NCI-H510A (cell line): ENCODE data around the gene KRTAP9-1.
"Not testable (repeated sequence)": the region's sequence is repeated elsewhere in the genome, so short reads cannot be mapped to it uniquely, and the experiment has no call there.

Experiments
- DNase-seq: peaks from one replicate; lab custom pipeline; 2025; lab: John Stamatoyannopoulos, UW

The KRTAP9-1 gene

GRCh38 chr17:41178843-41179616 lies 10.7 kb upstream of the KRTAP9-1 start:
- no peak for DNase-seq

DNA sequence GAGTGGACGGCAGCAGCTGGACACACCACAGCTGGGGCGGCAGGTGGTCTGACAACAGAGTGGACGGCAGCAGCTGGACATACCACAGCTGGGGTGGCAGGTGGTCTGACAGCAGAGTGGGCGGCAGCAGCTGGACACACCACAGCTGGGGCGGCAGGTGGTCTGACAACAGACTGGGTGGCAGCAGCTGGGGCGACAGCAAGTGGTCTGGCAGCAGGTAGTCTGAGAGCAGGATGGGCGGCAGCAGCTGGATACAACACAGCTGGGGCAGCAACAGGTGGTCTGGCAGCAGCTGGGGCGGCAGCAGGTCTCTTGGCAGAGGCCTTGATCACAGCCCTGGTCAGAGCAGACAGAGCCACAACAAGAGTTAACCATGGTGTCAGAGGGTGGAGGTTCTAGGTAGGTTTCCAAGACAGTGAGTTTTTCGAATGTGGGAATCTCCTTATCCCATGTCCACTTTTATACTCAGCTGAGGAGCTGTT lies 5.2 kb upstream of the KRTAP9-1 start, which contains the start of gene KRTAP4-1:
TSS of gene KRTAP4-1 (minus strand) at position 432 of the 482 bp plus-strand sequence. CDS start at position 375, 57 bp downstream.
- DNase-seq: no peak

GRCh38 chr17:41185001-41185400 lies 4.7 kb upstream of the KRTAP9-1 start:
- DNase-seq: no peak

GRCh38 chr17:41186872-41187271 lies 2.8 kb upstream of the KRTAP9-1 start:
- DNase-seq: no peak

GRCh38 chr17:41190328-41190727 lies 641 bp downstream of the KRTAP9-1 start:
- no peak for DNase-seq

DNA sequence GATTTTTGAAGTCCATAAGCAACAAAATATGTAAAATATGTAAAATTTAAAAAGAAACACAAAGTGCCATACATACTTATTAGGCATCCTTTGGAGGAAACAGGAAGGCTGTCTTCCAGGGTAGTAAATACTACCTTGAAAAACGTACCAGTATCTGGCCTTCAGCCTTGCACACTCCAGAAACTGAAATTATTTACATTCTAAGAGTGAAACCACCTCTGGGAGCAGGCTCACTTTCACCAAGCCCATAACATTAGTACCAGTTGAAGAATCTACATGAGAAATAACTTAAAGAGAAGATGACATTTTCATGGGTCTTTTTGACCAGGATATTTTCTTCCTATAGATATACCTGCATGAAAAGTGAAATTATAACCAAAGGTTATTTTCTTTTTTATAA lies 6.4 kb downstream of the KRTAP9-1 start:
- DNase-seq: no peak

- no peak for DNase-seq
Measured at GRCh38 chr17:41199421-41200078, 9.9 kb downstream of the KRTAP9-1 start.

DNA sequence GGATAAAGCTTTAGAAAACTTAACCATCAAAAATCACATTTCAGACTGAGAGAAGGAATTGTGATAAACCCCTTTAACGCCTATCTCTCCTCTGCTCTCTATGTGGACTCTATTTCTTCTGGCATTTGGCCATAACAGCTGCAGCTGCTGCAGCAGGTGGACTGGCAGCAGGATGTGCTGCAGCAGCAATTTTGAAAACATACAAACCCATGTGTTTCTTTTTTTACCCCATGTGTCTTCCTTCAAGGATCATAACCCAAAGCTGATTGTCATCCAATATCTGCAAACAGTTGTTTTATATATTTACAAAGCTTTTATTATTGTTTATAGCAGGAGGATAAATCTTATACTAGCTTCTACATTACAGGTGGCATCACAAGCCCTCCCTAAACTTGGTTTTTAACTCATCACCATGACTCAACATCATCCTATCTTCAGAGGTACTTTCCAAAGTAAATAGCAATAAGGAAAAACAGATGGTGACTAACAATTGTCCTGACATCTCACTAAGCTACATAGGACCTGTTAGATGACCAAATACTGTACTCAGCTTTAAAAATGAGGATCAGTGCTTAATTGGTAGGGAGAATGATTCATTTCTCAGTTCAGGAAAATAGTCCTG lies 22.3 kb downstream of the KRTAP9-1 start:
- peak; percentile 75 for DNase-seq

GRCh38 chr17:41212524-41213169 lies 23.0 kb downstream of the KRTAP9-1 start:
- DNase-seq: peak; percentile 79

- DNase-seq: no peak
Measured at GRCh38 chr17:41215681-41216080, 26.0 kb downstream of the KRTAP9-1 start.

DNA sequence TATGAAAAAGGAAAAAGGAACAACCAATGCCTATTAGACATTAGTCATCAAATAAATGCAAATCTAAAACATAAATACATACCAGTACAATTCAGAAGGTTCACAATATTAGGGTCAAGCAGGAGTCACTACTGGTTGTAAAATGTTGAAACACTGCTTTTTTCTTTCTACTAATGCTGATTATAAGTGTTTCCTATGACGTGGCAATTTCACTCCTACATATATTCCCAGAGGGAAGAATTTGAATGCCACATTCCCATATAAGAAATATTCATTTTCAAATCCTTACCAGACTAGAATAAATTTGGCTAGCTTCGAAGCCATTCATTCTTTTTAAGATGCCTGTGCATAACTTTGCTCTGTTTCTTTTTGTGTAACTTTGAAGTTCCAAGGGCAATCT lies 34.1 kb downstream of the KRTAP9-1 start:
- no peak for DNase-seq

DNA sequence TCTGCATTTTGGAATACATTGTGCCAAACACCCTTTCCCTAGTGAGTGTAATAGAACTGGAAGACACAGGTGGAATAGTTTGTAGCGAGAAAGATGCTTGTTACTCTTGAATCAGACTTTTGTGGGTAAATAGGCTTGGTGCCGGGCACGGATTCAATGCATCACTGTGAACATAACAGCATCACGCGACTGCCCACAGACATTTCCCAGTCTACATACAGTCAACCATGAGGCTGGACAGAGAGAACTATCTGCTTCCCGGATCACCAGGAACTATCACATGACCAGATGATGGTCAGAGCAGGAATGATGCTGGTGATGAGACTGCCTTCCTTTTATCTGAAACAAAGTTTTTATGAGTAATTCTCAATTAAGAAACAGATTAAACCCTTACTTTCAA lies 36.4 kb downstream of the KRTAP9-1 start:
- DNase-seq: no peak

GRCh38 chr17:41226598-41227095 lies 37.0 kb downstream of the KRTAP9-1 start, which contains the start of gene KRTAP9-2:
Gene KRTAP9-2, plus strand, starts transcription at chr17:41226648. Its CDS starts 7 bp downstream, at chr17:41226655.
- DNase-seq: not testable (repeated sequence)

DNA sequence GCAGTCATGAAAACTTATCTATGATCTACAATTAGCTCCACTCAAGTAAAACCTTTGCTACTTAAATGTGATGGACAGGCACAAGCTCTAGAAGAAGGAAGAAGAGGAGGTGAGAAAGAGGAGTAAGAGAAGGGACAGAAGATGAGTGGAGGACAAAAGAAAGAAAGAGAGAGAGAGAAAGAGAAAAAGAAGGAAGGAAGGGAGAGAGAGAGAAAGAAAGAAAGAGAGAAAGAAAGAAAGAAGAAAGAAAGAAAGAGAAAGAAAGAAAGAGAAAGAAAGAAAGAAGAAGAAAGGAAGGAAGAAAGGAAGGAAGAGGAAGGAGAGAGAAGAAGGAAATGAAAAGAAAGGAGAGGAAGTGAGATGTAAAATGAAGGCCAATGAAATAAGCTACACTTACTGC lies 40.4 kb downstream of the KRTAP9-1 start:
- DNase-seq: no peak

DNA sequence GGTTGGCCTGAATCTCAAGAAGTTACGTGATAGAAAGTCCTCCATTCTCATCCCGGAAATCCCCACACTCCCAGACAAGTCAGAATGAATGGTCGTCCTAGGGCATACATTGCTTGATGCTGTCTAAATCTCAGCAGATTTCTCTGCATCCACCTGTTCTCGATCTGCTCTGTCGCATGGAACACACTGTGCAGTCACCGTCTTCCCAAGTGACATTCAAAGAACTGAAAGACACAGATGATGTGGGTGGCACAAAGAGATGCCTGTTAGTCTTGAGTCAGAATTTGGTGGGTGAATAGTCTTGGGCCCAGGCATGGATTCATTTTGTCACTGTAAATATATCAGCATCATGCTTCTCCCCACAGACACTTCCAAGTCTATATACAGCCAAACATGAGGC lies 42.0 kb downstream of the KRTAP9-1 start:
- no peak for DNase-seq

DNA sequence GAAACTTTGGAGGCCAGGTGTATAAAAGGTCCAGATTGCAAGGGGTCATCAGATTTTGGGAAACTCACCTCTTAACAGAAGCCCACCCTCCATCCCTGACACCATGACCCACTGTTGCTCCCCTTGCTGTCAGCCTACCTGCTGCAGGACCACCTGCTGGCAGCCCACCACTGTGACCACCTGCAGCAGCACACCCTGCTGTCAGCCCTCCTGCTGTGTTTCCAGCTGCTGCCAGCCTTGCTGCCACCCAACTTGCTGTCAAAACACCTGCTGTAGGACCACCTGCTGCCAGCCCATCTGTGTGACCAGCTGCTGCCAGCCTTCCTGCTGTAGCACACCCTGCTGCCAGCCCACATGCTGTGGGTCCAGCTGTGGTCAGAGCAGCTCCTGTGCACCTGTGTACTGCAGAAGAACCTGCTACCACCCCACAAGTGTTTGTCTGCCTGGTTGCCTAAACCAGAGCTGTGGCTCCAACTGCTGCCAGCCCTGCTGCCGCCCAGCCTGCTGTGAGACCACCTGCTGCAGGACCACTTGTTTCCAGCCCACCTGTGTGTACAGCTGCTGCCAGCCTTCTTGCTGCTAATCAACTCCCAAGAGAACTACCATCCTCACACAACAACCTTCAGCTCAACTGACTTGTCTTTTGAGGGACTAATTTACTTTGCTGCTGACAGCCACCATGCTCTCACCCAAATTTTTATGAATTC lies 42.9 kb downstream of the KRTAP9-1 start, which contains the start of gene KRTAP9-3:
TSS of gene KRTAP9-3 (plus strand) at position 51 of the 707 bp plus-strand sequence. CDS start at position 104, 53 bp downstream.
- not testable (repeated sequence) for DNase-seq

GRCh38 chr17:41237116-41237515 lies 47.4 kb downstream of the KRTAP9-1 start:
- not testable (repeated sequence) for DNase-seq

DNA sequence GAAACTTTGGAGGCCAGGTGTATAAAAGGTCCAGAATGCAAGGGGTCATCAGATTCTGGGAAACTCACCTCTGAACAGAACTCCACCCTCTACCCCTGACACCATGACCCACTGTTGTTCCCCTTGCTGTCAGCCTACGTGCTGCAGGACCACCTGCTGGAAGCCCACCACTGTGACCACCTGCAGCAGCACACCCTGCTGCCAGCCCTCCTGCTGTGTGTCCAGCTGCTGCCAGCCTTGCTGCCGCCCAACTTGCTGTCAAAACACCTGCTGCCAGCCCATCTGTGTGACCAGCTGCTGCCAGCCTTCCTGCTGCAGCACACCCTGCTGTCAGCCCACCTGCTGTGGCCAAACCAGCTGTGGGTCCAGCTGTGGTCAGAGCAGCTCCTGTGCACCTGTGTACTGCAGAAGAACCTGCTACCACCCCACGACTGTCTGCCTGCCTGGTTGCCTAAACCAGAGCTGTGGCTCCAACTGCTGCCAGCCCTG lies 48.3 kb downstream of the KRTAP9-1 start, which contains the start of gene KRTAP9-8:
TSS of gene KRTAP9-8 (plus strand) at position 51 of the 489 bp plus-strand sequence. CDS start at position 104, 53 bp downstream.
- not testable (repeated sequence) for DNase-seq
